Activated T-cell treated with anti-CD3 and anti-CD28 coated beads for 1 hour (primary cell): ENCODE measurements around the gene UBR2.
"Not testable (repeated sequence)": the region's sequence is repeated elsewhere in the genome, so short reads cannot be mapped to it uniquely, and the experiment has no call there.

Source experiments
- DNase-seq: peaks from one replicate; pipeline ENCODE4 v3.0.0-alpha.2; 2020; ENCODE audit warnings: low read depth

UBR2 gene

GRCh38 chr6:42727627-42728026 is 163.8 kb downstream of the UBR2 start:
- no peak for DNase-seq

- DNase-seq, result no peak
Measured at GRCh38 chr6:42729731-42730130, 165.9 kb downstream of the UBR2 start.

GRCh38 chr6:42733867-42734481 is 170.1 kb downstream of the UBR2 start:
- DNase-seq, result not testable (repeated sequence)

- no peak for DNase-seq
Measured at GRCh38 chr6:42735976-42736375, 172.1 kb downstream of the UBR2 start.

GRCh38 chr6:42740725-42741124 is 176.9 kb downstream of the UBR2 start:
- DNase-seq, result no peak

- no peak for DNase-seq
Measured at GRCh38 chr6:42742116-42742894, 178.5 kb downstream of the UBR2 start.
